Right cardiac atrium (tissue), 5 donors: Measurements from ENCODE around the gene FAIM2. TPM values are rescaled to one million over a fixed set of nuclear protein-coding genes. Genes with fewer than 3 reads are reported as not detected.

ENCODE experiments used
- ATAC-seq, 2 donors: fragments of 200-7000 bp; cut with Tn5 transposase; one replicate each; pipeline versions ENCODE4 v1.8.0 to v1.9.1; 2020; ENCODE audit warnings: moderate library complexity in 2 of 2, mild to moderate bottlenecking in 1 of 2
- DNase-seq, 3 donors: peaks; one replicate each; pipeline ENCODE4 v3.0.0-alpha.2; 2020
- H3K27ac ChIP-seq: one replicate; pipeline ENCODE4 v1.5.1; 2013; ENCODE audit warnings: mild to moderate bottlenecking, low read length, control low read depth, moderate library complexity
- H3K27me3 ChIP-seq: one replicate; pipeline ENCODE4 v1.6.1; 2013; ENCODE audit not compliant: control insufficient read depth, insufficient read depth
- H3K4me1 ChIP-seq: one replicate; pipeline ENCODE4 v1.6.1; 2013; ENCODE audit warnings: low read length; ENCODE audit not compliant: control insufficient read depth, insufficient read depth
- H3K4me3 ChIP-seq: one replicate; pipeline ENCODE4 v1.5.1; 2013; ENCODE audit warnings: low read length, control low read depth
- H3K9me3 ChIP-seq: one replicate; pipeline ENCODE4 v1.6.1; 2013; ENCODE audit warnings: low read length; ENCODE audit not compliant: control insufficient read depth
- WGBS: extraction: QIAGEN DNeasy Blood & Tissue Kit; methylation state at CpG from one replicate; pipeline ENCODE4 v1.1.7; 2013; 5-methylcytosine and 5-hydroxymethylcytosine counted together
- intact Hi-C, 4 donors: fragments of 100-400 bp; cut with DNase I; formaldehyde crosslinking; loops; one replicate each; pipeline versions ENCODE4 v1.11.0 to v1.14.0; 2022 to 2023
- polyA plus RNA-seq: library from polyadenylated mRNA; stranded (reverse); fragments of 200-250 nt; gene quantifications from one replicate; pipeline ENCODE4 v1.2.3, GENCODE V29; 2013
- total RNA-seq, 4 donors: library from RNA; stranded (reverse); fragmentation: NEBNext Ultra II Directional; extraction: Animal tissue kit (Norgen Biotek cat#: 25700); gene quantifications; one replicate each; pipeline ENCODE4 v1.2.1, GENCODE V29; 2021
- donor health status: healthy with polysubstance abuse.
- donor health status: DM: no; HTN: yes; CAD: no.
- donor health status: DM: no; HTN: no; CAD: no.
- donor health status: DM: no; HTN: yes; CAD: no; lungs with severe emphysema.
- donor health status: DM: yes; HTN: yes; CAD: no.

FAIM2 gene
- total and polyA plus RNA-seq, 5 donors = 10.4 to 37.4 (median 23.7) TPM

DNA sequence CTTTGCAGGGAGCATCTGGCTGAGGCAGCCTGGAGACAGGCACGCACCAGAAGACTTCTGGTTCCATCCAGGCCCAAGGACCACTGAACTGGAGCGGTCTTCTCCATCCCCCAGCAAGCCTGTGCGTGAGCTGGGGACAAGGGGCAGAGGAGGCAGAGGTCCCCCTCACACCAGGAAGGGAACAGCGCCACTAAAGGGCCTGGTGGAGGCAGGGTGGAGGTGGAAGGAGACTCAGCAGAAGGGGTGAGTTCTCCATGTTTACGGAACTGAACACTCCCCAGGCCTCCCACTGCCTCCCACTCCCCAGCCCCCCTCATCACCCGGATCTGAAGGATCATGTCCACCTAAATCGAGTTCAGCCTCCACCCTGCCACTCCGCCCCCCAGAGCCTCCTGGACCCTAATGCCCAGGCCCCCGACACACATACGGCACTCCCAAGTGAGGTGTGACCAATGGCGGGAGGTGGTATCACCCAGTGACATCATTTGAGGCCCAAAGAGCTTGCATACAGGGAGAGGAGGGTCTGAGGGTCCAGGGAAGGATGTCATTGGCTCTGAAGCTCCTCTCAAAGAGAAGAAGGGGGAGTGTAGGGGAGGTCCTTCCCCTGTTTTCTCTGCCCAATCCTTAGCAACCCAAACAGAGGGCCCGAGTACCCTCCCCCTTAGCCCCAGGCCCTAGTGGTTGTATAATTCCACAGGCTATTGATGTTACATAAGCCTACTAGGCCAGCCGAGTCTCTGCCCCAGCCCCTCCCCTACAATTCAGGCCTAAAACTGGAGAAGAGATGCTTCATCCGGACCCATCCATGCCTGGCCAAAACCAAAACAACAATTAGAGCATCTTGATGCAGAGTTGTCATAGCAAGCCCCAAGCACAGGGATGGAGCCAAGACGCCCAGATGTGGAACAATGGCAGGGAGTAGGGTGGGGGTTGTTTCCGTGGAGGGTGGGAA, 1.0 kb downstream of the FAIM2 start:
- Histone ChIP-seq H3K27ac (no peak overlapping the region), H3K4me1 (no peaks in the 10 kb centered on the region), H3K9me3 (no peaks in the 10 kb centered on the region), H3K4me3 (peak overlapping the region; percentile 34), H3K27me3 (no peaks in the 10 kb centered on the region)
- 73% methylated on average over 16 of the region's 16 CpGs for WGBS
- intact Hi-C loops = no loop called here
- peak in 2 of 3 donors; percentile 61 to 67 for DNase-seq
- ATAC-seq = peak; percentile 37 to 53

- ATAC-seq (no peak), DNase-seq (peak in 1 of 3 donors; percentile 24)
- Histone ChIP-seq H3K4me3 (no peak overlapping the region), H3K9me3 (no peaks in the 10 kb centered on the region), H3K4me1 (no peaks in the 10 kb centered on the region), H3K27me3 (no peaks in the 10 kb centered on the region), H3K27ac (no peak overlapping the region)
- 86% methylated on average over 5 of the region's 5 CpGs for WGBS
- intact Hi-C loops = no loop called here
These were observed 1.7 kb downstream of the FAIM2 start for GRCh38 chr12:49901986-49902385.

GRCh38 chr12:49901026-49901425, 2.7 kb downstream of the FAIM2 start:
- intact Hi-C loops = no loop called here
- Histone ChIP-seq H3K4me1 (no peaks in the 10 kb centered on the region), H3K27me3 (no peaks in the 10 kb centered on the region), H3K4me3 (no peak overlapping the region), H3K9me3 (no peaks in the 10 kb centered on the region), H3K27ac (no peak overlapping the region)
- 73% methylated on average over 4 of the region's 4 CpGs for WGBS
- ATAC-seq (no peak), DNase-seq (no peak)

DNA sequence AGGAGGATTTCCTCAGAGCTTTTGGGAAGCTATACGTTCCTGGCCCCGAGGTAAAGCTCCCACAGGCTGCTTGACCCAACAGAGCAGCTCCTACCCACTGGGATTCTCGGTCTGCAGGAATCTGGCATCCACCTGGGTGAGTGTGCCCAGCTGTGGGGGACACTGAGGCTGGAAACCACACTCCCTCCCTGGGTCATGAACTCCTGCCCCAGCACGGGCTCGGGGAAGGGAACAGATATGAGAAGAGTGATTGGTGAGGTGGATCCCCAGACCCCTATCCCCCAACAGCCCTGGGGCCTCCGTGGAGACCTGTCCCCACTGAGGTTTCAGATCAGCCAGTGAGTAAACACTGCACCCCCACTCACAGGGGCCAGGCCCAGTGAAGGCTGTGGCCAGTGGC, 3.3 kb downstream of the FAIM2 start:
- no peak for ATAC-seq
- Histone ChIP-seq H3K27me3 (no peaks in the 10 kb centered on the region), H3K27ac (no peak overlapping the region), H3K4me1 (no peaks in the 10 kb centered on the region), H3K9me3 (no peaks in the 10 kb centered on the region), H3K4me3 (no peak overlapping the region)
- WGBS = 73% methylated on average over 6 of the region's 6 CpGs
- DNase-seq = peak in 1 of 3 donors; percentile 29
- intact Hi-C loops = no loop called here

GRCh38 chr12:49899921-49900320, 3.8 kb downstream of the FAIM2 start:
- Histone ChIP-seq H3K27ac (no peak overlapping the region), H3K27me3 (no peaks in the 10 kb centered on the region)

DNA sequence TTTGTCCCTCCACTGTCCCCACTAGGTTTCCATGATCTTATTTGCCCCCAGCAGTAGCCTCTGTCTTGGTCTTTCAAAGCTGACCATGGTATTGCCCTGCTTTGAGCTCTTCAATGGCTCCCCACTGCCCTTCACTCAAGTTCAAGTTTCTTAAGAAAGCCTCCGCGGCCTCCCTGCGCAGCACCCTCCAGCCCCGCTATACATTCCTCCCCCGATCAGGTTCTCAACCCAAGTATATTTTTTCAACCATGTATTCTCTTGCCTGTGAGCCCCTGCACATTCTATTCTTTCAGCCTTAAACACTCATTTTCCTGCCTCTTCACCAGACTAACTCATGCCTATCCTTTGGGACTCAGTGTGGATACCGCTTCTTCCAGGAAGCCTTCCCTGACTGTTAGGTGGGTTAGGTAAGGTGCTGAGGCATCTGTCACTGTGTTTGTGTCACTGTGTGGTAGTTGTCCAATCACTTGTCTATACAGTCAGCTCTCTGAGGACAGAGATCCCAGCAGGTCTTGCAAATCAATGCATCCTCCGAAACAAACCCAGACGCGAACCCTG, 4.3 kb downstream of the FAIM2 start:
- Histone ChIP-seq H3K9me3 (no peaks in the 10 kb centered on the region), H3K4me1 (no peaks in the 10 kb centered on the region), H3K4me3 (no peak overlapping the region), H3K27me3 (no peaks in the 10 kb centered on the region), H3K27ac (no peak overlapping the region)
- intact Hi-C loops = no loop called here
- WGBS = 95% methylated on average over 9 of the region's 9 CpGs
- ATAC-seq (no peak), DNase-seq (no peak)

More at GRCh38 chr12:49899921-49900320, 3.8 kb downstream of the FAIM2 start:
- intact Hi-C loops = no loop called here
- WGBS = 81% methylated on average over 7 of the region's 7 CpGs
- ATAC-seq (no peak), DNase-seq (no peak)
- Histone ChIP-seq H3K4me1 (no peaks in the 10 kb centered on the region), H3K9me3 (no peaks in the 10 kb centered on the region), H3K4me3 (no peak overlapping the region)

- no peak for ATAC-seq
- Histone ChIP-seq H3K4me1 (no peaks in the 10 kb centered on the region), H3K27me3 (no peaks in the 10 kb centered on the region), H3K9me3 (no peaks in the 10 kb centered on the region), H3K4me3 (no peak overlapping the region), H3K27ac (no peak overlapping the region)
- 70% methylated on average over 4 of the region's 4 CpGs for WGBS
- intact Hi-C loops = no loop called here
- DNase-seq = no peak
These were observed 6.4 kb downstream of the FAIM2 start for GRCh38 chr12:49897276-49897675.

GRCh38 chr12:49895773-49896172, 7.9 kb downstream of the FAIM2 start:
- DNase-seq = no peak
- intact Hi-C loops = no loop called here

DNA sequence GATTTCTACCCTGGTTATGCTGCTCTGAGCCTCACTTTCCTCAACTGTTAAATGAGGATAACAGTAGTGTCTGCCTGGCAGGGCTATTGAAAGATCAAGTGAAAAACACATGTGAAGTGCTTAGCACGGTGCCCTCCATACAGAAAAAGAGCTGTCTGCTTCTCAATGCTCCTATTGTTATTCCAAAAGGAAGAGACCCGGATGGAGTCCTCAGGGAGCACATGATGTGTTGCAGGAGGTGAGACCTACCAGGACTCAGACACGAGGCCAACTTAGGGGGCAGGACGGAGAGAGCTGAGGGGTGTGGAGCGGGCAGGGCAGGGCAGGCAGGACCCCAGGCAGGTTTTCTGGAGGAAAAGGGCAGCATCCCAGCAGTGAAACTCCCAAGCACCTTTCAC, 8.9 kb downstream of the FAIM2 start:
- H3K4me1 ChIP-seq = no peaks in the 10 kb centered on the region
- 72% methylated on average over 5 of the region's 5 CpGs for whole genome bisulfite sequencing
- no peak for DNase-seq

More at GRCh38 chr12:49895773-49896172, 7.9 kb downstream of the FAIM2 start:
- peak in 1 of 2 donors; percentile 25 for ATAC-seq
- Histone ChIP-seq H3K27ac (no peak overlapping the region), H3K4me3 (no peak overlapping the region), H3K9me3 (no peaks in the 10 kb centered on the region), H3K4me1 (no peaks in the 10 kb centered on the region), H3K27me3 (no peaks in the 10 kb centered on the region)
- 68% methylated on average over 9 of the region's 9 CpGs for WGBS

DNA sequence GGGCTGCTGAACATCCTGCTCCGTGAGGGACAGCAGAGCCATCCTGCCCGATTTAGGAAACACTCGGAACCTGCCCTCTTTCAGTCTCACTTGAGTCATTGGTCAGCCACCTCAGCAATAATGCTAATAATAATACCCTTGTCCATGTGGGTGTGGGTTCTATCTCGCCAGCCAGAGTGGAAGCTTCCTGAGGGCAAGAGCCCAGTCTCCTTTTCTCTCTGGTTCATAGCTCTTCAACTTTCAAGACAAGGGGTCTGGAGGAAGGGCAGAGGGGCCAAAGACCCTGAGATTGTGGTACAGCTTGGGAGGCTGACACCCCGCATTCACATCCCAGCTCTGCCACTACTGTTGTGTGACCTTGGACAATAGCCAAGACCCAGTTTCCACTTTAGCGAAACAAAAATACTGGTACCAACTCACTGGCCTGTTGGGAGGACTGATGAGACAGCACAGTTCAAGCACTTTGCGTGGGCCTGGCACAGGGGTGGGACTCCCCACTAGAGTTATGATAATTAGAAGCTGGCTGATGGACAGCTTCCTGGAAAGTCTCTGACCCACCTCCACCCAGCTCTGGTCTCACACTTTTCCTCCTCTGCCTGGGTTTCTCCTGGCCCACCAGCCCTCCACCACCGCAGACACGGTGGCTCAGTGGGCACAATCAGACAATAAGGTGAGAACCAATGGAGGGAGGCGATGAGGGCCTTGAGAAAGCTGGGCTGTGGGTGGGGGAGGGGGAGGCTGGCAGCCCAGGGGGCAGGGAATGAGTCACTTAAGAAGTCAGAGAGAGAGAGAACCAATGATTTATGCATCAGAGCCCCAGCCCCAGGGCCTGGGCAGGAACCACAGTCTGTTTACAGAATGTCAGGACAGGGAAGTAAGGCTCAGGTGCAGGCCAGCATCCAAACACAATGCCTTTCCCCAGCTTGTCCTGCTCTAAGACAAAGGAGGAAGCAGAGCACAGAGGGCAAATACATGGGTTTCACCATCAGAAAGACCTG, 9.6 kb downstream of the FAIM2 start:
- Histone ChIP-seq H3K4me3 (no peak overlapping the region), H3K27ac (no peak overlapping the region), H3K27me3 (no peaks in the 10 kb centered on the region), H3K9me3 (no peaks in the 10 kb centered on the region), H3K4me1 (no peaks in the 10 kb centered on the region)
- ATAC-seq = no peak
- intact Hi-C loops = no loop called here
- WGBS = 90% methylated on average over 10 of the region's 10 CpGs
- no peak for DNase-seq

More for the DNA sequence above, 8.9 kb downstream of the FAIM2 start:
- intact Hi-C loops = no loop called here
- H3K4me3 ChIP-seq = no peak overlapping the region
- no peaks in the 10 kb centered on the region for H3K27me3 ChIP-seq
- no peaks in the 10 kb centered on the region for H3K9me3 ChIP-seq
- no peak for ATAC-seq
- no peak overlapping the region for H3K27ac ChIP-seq
